Vagina (tissue), 2 donors: Measurements from ENCODE around the gene TMPRSS5.

ENCODE experiments used
- CTCF ChIP-seq, 3 experiments: fragments of 450-650 bp in 2 of 3; fragments of 200-600 bp in 1 of 3; sonication (generic) in 1 of 3; IDR thresholded peaks; one replicate each; pipeline ENCODE4 v1.5.1; 2017 to 2019; ENCODE audit warnings: antibody characterized with exemption in 3 of 3, mild to moderate bottlenecking in 2 of 3, moderate library complexity in 2 of 3
- POLR2A ChIP-seq, 2 donors: fragments of 450-650 bp; IDR thresholded peaks; one replicate each; pipeline ENCODE4 v1.6.1; 2017; ENCODE audit warnings: antibody characterized with exemption in 2 of 2, mild to moderate bottlenecking in 2 of 2, moderate library complexity in 2 of 2
- POLR2AphosphoS5 ChIP-seq, 2 donors: sonication (generic); formaldehyde crosslinking; IDR thresholded peaks; one replicate each; pipeline ENCODE4 v1.9.0; 2017; ENCODE audit warnings: antibody characterized with exemption in 2 of 2, mild to moderate bottlenecking in 2 of 2, low read depth in 1 of 2; ENCODE audit not compliant: insufficient read depth in 1 of 2

- TF ChIP-seq CTCF (IDR thresholded peaks at IDR 0.05) (peak in 1 of 3 experiments; percentile 36), POLR2A (IDR thresholded peaks at IDR 0.05) (no peak), POLR2AphosphoS5 (IDR thresholded peaks at IDR 0.05; ENCODE audit: insufficient read depth in 1 of 2, low read depth in 1 of 2) (no peak)
Measured at GRCh38 chr11:113730887-113731726, 25.0 kb upstream of the TMPRSS5 start.
